Measurements from ENCODE around the gene CHST9.
"Not testable (repeated sequence)": the region's sequence is repeated elsewhere in the genome, so short reads cannot be mapped to it uniquely, and the experiment has no call there.

CHST9 gene

GRCh38 chr18:27185025-27185763 lies at the start of gene CHST9:
TSS of gene CHST9 (minus strand) at chr18:27185308. CDS start at chr18:27142809, 42,499 bp downstream.
- DNase-seq = no peak

- DNase-seq = not testable (repeated sequence)
Observed at GRCh38 chr18:27232355-27232754, 47.2 kb upstream of the CHST9 start.

DNA sequence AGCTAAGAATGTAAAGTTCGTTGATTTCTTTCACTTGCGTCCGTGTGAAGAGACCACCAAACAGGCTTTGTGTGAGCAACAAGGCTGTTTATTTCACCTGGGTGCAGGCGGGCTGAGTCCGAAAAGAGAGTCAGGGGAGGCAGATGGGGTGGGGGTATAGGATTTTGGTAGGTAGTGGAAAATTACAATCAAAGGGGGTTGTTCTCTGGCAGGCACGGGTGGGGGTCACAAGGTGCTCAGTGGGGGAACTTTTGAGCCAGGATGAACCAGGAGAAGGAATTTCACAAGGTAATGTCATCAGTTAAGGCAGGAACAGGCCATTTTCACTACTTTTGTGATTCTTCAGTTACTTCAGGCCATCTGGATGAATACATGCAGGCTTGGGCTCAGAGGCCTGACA lies 46.6 kb upstream of the CHST9 start:
- not testable (repeated sequence) for DNase-seq

- DNase-seq = not testable (repeated sequence)
Observed at GRCh38 chr18:27231221-27231620, 46.1 kb upstream of the CHST9 start.

DNA sequence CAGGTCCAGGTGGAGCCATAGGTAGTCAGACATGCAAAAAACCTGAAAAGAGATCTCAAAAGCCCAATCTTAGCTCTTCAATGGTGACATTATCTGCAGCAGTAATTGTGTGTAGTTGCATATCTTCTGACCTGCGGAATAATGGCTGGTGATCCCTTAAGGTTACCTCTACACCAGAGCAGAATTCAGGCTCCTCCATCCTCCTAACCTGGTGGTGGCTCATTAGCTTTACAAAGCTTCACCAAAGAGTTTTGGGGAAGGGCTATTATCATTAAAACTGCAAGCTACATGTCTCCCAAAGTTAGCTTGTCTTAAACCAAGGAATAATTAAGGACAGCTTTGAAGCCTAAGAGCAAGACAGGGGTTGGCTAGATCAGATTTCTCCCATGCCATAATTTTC lies 42.6 kb upstream of the CHST9 start:
- DNase-seq = no peak

GRCh38 chr18:27226556-27227075 lies 41.5 kb upstream of the CHST9 start:
- DNase-seq = no peak

- DNase-seq = no peak
Observed at GRCh38 chr18:27225947-27226481, 40.9 kb upstream of the CHST9 start.

GRCh38 chr18:27223526-27224291 lies 38.6 kb upstream of the CHST9 start:
- no peak for DNase-seq

GRCh38 chr18:27214831-27215230 lies 29.7 kb upstream of the CHST9 start:
- no peak for DNase-seq

DNA sequence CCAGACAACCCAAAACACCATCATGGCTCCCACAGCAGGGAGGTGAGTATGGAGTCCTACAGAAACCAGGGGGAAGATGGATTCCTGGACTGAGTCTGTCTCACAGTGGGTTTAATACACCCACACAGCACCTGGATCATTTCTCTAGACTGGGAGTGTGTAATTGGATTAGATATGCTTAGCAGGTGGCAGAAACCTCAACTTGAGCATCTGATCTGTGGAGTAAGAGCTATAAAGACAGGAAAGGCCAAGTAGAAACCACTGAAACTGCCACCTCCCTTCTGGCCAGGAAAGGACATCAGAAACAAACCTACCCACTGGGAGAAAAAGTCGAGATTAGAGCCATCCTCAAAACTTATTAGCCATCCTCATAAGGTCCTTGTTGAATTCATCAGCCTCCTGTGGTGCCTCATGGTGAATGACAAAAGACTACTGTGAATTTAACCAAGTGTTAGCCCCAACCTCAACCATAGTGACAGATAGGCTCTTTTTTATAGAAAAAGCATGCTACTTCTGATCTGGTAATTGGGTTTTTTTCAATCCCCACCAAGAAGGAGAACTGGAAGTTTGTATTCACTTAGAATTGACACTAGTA lies 28.1 kb upstream of the CHST9 start:
- DNase-seq = no peak

DNA sequence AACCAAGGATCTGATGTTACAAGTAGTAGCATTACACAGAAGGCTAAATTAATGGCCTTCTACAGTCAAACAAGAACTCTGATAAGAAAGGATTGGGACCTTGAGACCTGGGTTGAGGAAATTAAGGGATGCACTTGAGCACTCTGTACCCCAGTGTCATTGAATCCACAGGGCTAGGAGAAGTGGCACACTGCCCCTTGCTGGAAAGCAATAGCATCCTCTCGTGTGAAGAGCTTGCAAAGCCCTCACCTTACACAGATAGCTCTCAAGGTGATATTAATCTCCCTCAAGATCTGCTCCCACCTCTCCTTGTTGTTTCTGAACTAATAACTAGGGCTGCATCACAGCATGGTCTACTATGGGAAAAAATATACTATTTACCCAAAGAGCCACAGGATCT lies 26.5 kb upstream of the CHST9 start:
- DNase-seq = no peak

DNA sequence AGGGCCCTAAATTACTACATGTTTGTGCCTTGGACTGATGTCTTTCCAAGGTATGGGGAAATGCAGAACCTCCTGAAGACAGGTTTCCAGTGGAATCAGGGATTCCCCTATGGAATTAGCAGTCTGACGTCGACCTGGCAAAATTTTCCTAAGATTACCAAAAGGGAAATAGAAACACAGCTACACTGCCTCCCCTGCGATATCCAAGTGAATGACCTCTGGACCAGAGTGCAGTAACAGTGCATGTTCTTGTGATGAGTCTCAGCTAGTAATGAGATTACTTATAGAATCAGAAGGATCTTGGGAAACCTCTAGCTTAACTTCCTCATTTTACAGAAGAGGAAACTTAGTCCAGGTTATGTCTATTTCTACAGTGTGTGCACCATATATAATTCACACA lies 21.3 kb upstream of the CHST9 start:
- DNase-seq = no peak

GRCh38 chr18:27202741-27203140 lies 17.6 kb upstream of the CHST9 start:
- no peak for DNase-seq

- no peak for DNase-seq
Observed at GRCh38 chr18:27198036-27198435, 12.9 kb upstream of the CHST9 start.

GRCh38 chr18:27188309-27188708 lies 3.2 kb upstream of the CHST9 start:
- no peak for DNase-seq

GRCh38 chr18:27185897-27186296 lies 789 bp upstream of the CHST9 start:
- DNase-seq = no peak

DNA sequence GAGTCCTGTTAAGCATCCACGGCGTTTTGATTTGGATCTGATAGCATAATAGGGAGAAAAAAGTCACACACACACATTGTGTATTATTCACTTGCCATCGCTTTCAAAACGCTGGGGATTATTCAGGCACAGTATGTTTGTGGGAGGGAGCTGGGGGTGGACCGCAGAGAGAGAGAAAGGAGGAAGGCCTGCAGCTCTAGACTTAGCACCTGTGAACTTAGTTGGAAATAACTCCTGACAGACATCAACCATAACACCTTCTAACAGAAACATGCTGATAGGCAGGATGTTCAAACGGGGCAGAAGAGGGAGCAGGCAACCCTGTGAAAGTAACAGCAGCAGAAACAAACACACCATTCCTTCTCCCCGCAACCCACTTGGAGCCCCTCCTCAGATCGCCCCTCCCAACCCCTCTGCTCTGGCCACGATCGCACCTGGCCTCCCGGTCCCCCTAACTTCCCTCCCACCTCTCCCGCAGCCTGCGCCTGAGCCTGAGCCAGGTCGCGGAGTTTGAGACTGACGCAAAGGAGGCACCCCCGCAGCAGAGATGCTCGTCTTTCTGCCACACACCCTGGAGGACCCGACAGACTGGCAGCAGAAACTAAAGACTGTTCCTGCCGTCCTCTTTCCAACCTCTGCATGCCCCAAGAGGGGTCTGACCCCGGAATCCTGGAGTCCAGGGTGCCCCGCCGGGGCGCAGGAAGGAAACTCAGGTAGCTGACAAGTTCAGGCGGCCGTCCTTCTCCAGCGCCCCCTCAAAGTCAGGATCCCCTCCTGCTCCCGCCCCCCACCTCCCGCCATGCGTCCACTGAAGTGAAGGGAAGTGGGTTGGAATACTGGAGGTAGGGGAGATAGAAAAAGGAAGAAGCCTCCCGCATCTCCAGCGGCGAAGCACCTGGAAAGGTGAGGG lies 738 bp downstream of the CHST9 start:
- DNase-seq = peak; percentile 8

DNA sequence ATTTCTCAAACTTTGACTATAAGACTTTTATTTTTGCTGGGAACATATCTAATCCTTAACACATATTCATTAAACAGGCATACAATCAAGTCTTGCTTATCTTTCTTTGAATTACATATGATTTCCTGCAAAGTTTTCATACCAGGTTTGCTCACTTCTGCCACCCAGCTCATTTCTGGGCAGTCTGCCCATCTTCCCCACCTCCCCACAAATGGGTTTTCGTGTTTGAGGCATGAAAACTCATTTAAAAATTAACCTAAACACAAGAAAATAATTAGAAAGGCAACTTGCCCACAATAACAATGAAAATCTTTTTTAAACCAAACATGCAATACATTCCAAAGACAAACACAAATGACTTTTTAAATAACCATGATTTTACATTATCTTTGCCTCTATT lies 3.4 kb downstream of the CHST9 start:
- DNase-seq = no peak

GRCh38 chr18:27178424-27178823 lies 6.7 kb downstream of the CHST9 start:
- no peak for DNase-seq

GRCh38 chr18:27175914-27176313 lies 9.2 kb downstream of the CHST9 start:
- DNase-seq = no peak

- DNase-seq = no peak
Observed at GRCh38 chr18:27175245-27175644, 9.9 kb downstream of the CHST9 start.

DNA sequence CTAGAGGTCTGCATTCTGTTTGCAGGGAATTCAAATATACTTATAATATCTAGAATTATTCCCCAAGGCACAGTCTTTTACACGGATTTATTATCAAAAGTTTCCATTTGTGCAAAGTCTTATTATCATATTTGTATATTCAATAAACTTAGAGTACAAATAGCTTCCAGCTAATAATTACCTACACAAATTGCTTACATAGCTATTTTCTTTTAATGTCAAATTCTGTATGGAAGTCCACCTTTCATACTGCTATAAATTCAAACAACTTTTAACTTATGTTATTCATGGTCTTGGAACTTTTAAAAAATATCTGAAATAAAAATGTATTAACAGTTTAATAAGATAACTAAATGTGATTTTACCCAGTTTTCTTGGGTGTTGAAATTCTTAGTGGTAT lies 13.1 kb downstream of the CHST9 start:
- no peak for DNase-seq

Measured in NCI-H1694 treated with DMSO at 0.1 percent for 48 hours (cell line).